Stimulated activated CD8-positive, alpha-beta memory T cell treated with anti-CD3 and anti-CD28 coated beads, Interleukin-7, amount 100 ng/mL, for 24 hours (primary cell): ENCODE data around the gene MECP2.
"Not testable (repeated sequence)": the region's sequence is repeated elsewhere in the genome, so short reads cannot be mapped to it uniquely, and the experiment has no call there.

ENCODE experiments used
- DNase-seq: peaks from one replicate; pipeline ENCODE4 v3.0.0-alpha.2; 2020; ENCODE audit warnings: low read depth

MECP2 gene

DNA sequence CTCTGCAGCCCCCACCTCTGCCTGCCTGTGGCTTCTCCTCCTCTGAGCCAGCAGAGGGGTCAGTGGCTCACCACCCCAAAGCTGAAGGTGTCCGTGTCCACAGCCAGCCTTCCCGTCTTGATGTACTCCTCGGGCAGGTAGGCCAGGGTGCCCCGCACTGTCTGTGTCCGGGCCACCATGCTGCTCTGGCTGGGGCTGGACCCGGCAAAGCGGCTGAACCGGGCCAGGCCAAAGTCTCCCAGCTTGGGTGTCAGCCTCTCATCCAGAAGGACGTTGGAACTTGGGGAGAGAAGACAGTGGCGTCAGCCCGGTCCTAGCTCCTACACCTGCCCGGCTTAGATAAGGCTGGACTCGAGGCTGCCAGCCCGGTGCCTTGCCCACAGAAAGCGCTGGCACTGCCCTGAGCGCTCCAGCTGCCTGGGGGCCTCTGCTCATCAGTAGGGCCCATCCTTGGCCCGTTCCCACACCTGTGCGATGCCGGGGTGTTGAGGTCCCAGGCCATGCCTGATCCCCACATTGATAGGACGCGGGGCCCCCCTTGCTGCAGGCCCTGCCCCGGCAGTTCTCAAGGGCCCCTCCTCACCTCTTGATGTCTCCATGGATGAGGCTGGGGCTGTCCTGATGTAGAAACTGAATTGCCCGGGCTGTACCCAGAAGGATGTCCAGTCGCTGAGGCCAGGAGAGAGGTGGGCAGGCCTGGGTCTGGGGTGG is 81.0 kb downstream of the MECP2 start:
- no peak for DNase-seq

DNA sequence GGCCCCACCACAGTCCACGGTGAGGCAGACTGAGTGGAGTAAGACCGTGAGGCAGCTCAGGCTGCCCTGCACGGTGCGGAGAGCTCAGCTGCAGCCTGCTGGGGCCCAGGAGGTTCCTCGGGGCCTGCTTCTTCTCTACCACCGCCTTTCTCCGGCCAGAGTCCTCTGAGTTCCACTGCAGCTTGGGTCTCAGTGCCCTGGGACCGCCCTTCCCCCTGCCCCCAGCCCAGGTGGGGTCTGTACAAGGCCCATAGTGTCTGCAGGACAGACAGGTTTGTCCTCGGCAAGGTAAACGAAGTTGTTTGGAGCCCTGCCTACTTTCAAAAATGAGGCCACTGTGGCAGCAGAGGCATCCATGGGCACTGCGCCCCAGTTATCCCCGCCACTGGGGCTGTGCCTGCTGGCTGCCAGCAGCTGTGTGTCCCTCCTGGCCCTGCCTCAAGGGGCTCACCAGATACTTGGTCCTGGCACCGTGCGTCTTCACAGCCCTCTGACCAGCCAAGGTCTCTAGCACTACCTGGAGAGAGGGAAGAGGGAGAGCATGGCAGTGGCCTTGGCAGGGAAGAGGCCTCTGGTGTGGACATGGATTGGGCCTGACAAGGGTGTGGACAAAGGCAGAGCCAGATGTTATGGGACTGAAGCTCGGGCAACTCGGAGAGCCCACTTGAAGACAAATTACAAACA is 81.8 kb downstream of the MECP2 start:
- DNase-seq: no peak

GRCh38 chrX:154014429-154015380 is 82.8 kb downstream of the MECP2 start:
- DNase-seq: no peak

DNA sequence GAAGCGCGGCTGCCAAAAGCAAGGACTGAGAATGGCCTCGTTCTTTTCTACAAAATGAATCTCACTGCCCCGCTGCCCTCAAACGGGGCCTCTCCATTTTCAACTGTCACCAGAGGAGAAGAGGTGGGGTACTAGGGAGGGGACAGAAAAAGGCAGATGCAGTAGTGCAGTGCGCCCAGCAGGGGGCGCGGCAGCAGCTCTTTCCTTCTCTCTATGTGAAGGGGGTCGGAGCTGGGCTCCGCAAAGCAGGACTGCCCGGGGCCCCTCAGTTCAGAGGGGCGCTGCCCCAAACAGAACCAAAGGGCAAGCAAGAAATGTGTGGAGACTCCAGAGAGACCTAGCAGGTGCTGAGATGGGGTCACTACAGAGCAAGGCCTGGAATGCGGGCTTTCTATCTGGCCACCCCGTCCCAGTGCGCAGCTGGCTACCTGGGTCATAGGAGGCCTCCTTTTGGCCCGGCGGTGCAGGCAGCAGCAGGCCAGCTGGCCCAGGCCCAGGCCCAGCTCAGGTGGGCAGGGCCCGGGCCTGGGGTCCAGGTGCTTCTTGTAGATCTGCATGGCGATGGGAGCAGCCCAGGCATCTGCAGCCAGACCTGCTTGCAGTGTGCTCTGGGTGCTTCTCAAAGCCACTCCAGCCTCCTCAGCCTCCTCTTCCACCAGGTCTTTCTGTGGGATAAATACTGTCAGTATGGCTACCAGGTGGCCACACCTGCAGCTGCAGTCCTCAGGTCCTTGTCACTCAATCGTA is 83.7 kb downstream of the MECP2 start:
- DNase-seq: no peak

GRCh38 chrX:154013001-154013421 is 84.5 kb downstream of the MECP2 start:
- DNase-seq: no peak

- no peak for DNase-seq
Observed at GRCh38 chrX:154012336-154012991, 85.1 kb downstream of the MECP2 start.

DNA sequence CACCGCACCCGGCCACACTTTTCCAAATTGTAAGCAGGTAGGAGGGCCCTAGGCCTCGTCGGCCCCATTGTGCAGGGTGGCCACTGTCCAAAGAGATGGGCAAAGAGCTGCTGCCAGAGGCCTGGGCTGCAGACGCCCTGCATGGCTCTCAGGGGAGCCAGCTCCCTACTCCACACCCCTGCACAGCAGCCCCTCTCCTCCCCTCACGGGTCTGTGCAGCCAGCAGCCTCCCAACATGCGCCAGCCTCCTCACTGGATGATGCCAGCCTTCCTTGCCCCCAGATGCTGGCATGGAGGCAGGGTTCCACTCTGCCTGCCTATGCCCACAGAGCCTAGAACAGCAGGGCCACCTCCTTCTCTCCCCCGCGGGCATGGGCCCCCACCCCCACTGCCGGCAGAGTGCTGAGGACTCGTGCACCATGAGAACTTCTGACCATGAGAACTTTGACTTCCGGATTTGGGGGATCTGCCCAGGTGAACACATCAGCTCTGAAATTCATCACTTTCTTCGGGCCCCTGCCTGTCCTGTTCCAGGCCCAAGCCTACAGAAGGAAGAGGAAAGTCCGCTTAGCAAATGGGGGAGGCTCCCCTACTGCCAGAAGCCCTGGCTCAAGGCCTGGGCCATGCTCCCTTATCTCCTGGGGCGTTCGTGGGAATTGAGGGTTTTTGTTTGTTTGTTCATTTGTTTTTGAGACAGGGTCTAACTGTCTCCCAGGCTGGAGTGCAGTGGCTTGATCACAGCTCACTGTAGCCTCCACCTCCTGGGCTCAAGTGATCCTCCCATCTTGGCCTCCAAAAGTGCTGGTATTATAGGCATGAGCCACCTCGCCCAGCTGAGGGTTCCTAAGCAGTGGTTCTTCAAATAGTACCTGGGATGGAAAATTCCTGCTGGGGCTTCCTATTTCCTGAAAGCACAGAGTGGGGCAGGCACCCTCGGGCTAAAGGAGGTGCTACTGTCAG is 85.9 kb downstream of the MECP2 start:
- DNase-seq: no peak

GRCh38 chrX:154010330-154011087 is 87.0 kb downstream of the MECP2 start:
- no peak for DNase-seq

DNA sequence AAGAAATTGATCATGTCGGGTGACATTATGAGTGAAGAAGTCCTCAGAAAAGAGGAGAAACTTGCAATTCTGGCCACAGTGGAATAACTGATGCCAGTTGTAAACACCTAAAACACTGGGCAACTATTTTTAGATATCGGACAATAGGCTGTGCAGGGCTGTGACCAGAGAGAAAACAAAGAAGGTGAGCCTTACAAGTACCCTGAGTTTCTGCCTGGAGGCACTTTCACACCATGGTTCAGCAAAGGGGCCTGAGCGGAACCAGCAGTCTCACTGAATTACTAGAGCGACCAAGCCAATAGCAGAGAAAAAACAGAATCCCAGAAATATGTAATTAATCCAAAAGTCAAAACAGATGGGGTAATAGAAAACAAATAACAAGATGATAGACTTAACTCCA is 89.0 kb downstream of the MECP2 start:
- DNase-seq: no peak

GRCh38 chrX:154006947-154007346 is 90.6 kb downstream of the MECP2 start:
- DNase-seq: no peak

DNA sequence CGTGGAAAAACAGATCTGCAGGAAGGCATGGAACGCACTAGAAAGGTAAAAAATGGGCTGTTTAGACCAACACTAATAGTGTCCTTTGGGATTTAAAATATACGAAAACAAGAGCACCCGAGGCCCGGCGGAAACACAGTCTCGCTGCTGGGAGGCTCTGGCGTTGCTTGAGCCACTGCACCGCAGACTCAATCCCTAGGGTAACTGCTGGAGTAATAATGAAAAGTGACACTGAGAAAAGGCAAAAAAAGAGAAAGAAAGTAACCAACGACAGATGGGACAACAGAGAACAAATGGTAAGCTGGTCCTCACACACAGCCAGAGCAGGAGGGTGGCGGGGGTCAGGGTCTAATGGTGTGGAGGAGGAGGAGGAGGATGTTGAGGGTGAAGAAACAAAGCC is 93.2 kb downstream of the MECP2 start:
- no peak for DNase-seq

DNA sequence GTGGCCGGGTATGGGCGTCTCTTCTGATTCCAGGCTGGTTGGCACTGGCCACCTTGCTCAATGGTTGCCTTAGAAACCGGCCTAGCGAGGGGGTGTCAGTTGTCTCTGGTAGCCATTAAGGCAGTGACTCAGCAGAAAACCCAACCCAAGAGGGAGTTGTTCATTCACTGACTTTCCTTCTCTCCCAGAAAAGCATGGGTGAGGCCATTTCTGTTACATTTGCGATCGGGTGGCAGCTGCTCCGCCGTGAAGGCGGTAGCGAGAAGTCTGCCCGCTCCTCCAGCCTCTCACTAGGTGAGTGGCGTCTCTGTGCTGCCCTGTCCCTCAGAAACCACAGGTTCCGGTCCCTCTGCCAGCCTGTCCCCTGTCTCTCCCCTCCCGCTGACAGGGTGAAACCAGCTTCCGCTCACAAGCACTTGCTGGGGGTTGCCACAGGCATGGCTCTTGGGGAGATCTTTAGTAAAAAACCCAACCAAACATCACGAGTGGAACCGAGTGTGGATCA is 95.2 kb downstream of the MECP2 start:
- DNase-seq: no peak

DNA sequence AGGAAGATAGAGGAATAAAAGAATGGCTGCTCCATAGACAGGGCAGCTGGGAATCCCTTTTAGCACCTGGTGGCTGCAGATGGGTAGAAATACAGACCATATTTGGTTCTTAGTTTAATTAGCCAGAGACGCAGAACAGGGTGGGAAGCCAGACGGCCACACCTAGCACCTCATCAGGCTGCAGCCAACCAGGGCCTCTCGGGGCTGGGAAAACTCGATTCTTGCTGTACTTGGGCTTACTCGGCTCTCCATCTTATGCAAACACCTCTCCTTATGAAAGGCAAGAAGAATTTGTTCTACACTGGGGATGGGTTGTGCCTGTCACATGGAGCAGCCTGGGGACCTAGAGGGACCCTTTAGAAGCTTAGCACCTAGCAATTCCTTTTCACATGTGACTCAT is 97.5 kb downstream of the MECP2 start:
- no peak for DNase-seq

GRCh38 chrX:153999359-154000037 is 98.0 kb downstream of the MECP2 start:
- no peak for DNase-seq

DNA sequence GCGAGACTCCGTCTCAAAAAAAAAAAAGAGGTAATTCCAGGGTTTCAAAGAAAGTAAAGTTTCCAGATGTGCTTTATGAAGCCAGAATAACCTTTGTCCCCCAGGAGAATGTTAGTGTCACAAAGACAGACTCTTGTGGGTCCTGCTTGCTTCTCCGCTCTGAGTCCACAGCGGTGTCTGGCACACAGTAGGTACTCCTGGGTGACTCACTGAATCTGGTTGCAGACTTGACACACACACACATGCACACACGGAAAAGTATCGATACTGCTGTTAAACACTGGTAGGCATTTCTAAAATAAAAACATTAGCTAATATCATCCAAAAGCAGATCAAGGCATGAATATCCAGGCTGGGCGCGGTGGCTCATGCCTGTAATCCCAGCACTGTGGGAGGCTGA is 102.0 kb downstream of the MECP2 start:
- no peak for DNase-seq

- not testable (repeated sequence) for DNase-seq
Observed at GRCh38 chrX:153994398-153994797, 103.1 kb downstream of the MECP2 start.

- no peak for DNase-seq
Observed at GRCh38 chrX:153993978-153994377, 103.5 kb downstream of the MECP2 start.

GRCh38 chrX:153993079-153993478 is 104.4 kb downstream of the MECP2 start:
- DNase-seq: no peak

GRCh38 chrX:153992180-153992579 is 105.3 kb downstream of the MECP2 start:
- DNase-seq: no peak
